ENCODE measurements around the gene TMEM151A. TPM values are rescaled to one million over a fixed set of nuclear protein-coding genes. Genes with fewer than 3 reads are reported as not detected.
A peak's percentile ranks its signal among the peaks of the same experiment; 100 is the strongest.

Gene TMEM151A
- total RNA-seq, 6 donors from 2014 or later = 0.29 to 1.9 TPM; not detected in 4

- Histone ChIP-seq H3K27me3 (no peaks in the 10 kb centered on the region), H3K36me3 (peaks cover 19 to 44% (median 42%) of the 10 kb centered on the region in 4 donors), H3K9me3 (no peaks in the 10 kb centered on the region), H3K4me3 (peak within 1 kb of the TSS in 3 of 4 donors; percentile 37 to 47 (median 46)), H3K27ac (peak within 1 kb of the TSS in 3 of 4 donors; percentile 39 to 50 (median 48)), H3K4me1 (peaks cover 18 to 28% (median 19%) of the 10 kb centered on the region in 4 donors)
- 10 to 11% methylated on average over 14 to 34 of the region's 84 CpGs for WGBS, 2 donors
- DNase-seq (peak in 1 of 2 donors; percentile 91), ATAC-seq (ENCODE audit: low FRiP score in 2 of 2) (peak in 1 of 2 donors; percentile 46)
- TF ChIP-seq POLR2AphosphoS5 (IDR thresholded peaks at IDR 0.05) = no peak
- peak in 1 of 4 donors; percentile 23 for TF ChIP-seq POLR2A (IDR thresholded peaks at IDR 0.05)
Measured at GRCh38 chr11:66277471-66278362, 14.0 kb upstream of the TMEM151A start, which contains the start of gene CNIH2. Gene CNIH2 (plus strand): TSS chr11:66278175. CDS start chr11:66278457, 282 bp downstream.

GRCh38 chr11:66278363-66279091 lies 13.2 kb upstream of the TMEM151A start:
- no peak overlapping the region for H3K27ac ChIP-seq
- no peak for DNase-seq
- peaks cover 20 to 31% (median 20%) of the 10 kb centered on the region in 4 donors for H3K4me1 ChIP-seq
- H3K36me3 ChIP-seq = peaks cover 11 to 38% (median 35%) of the 10 kb centered on the region in 4 donors
- ATAC-seq (ENCODE audit: low FRiP score in 2 of 2) = no peak
- H3K4me3 ChIP-seq = peak overlapping the region in 3 of 4 donors; percentile 19 to 46 (median 37)
- TF ChIP-seq POLR2A (IDR thresholded peaks at IDR 0.05) (no peak), CTCF (IDR thresholded peaks at IDR 0.05) (no peak), POLR2AphosphoS5 (IDR thresholded peaks at IDR 0.05) (no peak), EP300 (IDR thresholded peaks at IDR 0.05) (no peak)
- no peaks in the 10 kb centered on the region for H3K9me3 ChIP-seq
- no peaks in the 10 kb centered on the region for H3K27me3 ChIP-seq
- 15 to 17% methylated on average over 7 to 14 of the region's 45 CpGs for whole genome bisulfite sequencing, 2 donors

- H3K4me1 ChIP-seq = peaks cover 20 to 31% (median 20%) of the 10 kb centered on the region in 4 donors
- H3K36me3 ChIP-seq = peaks cover 9 to 36% (median 30%) of the 10 kb centered on the region in 4 donors
- H3K4me3 ChIP-seq = no peak overlapping the region
- WGBS, 2 donors = 73 to 76% methylated on average over 13 to 15 of the region's 15 CpGs
- no peaks in the 10 kb centered on the region for H3K27me3 ChIP-seq
- no peaks in the 10 kb centered on the region for H3K9me3 ChIP-seq
- DNase-seq (peak in 1 of 2 donors; percentile 20), ATAC-seq (ENCODE audit: low FRiP score in 2 of 2) (no peak)
- no peak overlapping the region for H3K27ac ChIP-seq
- no peak for TF ChIP-seq EP300 (IDR thresholded peaks at IDR 0.05)
- no peak for TF ChIP-seq CTCF (IDR thresholded peaks at IDR 0.05)
- TF ChIP-seq POLR2AphosphoS5 (IDR thresholded peaks at IDR 0.05) = no peak
- TF ChIP-seq POLR2A (IDR thresholded peaks at IDR 0.05) = no peak
Measured at GRCh38 chr11:66279092-66279734, 12.5 kb upstream of the TMEM151A start.

GRCh38 chr11:66280428-66280827 lies 11.3 kb upstream of the TMEM151A start:
- no peaks in the 10 kb centered on the region for H3K27me3 ChIP-seq
- peak in 1 of 2 donors; percentile 78 for DNase-seq
- H3K4me1 ChIP-seq = peaks cover 20 to 31% (median 20%) of the 10 kb centered on the region in 4 donors
- H3K27ac ChIP-seq = no peak overlapping the region
- WGBS, 2 donors = 93 to 100% methylated on average over 1 to 13 of the region's 14 CpGs
- TF ChIP-seq EP300 (IDR thresholded peaks at IDR 0.05) (no peak), POLR2A (IDR thresholded peaks at IDR 0.05) (no peak), POLR2AphosphoS5 (IDR thresholded peaks at IDR 0.05) (no peak), CTCF (IDR thresholded peaks at IDR 0.05) (no peak)
- H3K36me3 ChIP-seq = peaks cover 2 to 34% (median 22%) of the 10 kb centered on the region in 4 donors
- no peak overlapping the region for H3K4me3 ChIP-seq
- ATAC-seq (ENCODE audit: low FRiP score in 2 of 2) = no peak
- H3K9me3 ChIP-seq = no peaks in the 10 kb centered on the region
